Left lung (tissue), 10 donors: ENCODE data around the gene TEAD1. TPM values are rescaled to one million over a fixed set of nuclear protein-coding genes. Genes with fewer than 3 reads are reported as not detected.

Source experiments
- ATAC-seq: fragments of 200-7000 bp; cut with Tn5 transposase; one replicate; pipeline ENCODE4 v1.9.1; 2020; ENCODE audit warnings: moderate library complexity
- DNase-seq, 4 donors: peaks; one replicate each; pipeline ENCODE4 v3.0.0-alpha.2; 2013 to 2020
- H3K27ac ChIP-seq, 2 donors: fragments of 200-600 bp; sonication (generic) in 1 of 2; one replicate each; pipeline versions ENCODE4 v1.5.0 to v1.8.0; 2020 to 2021
- H3K27me3 ChIP-seq, 2 donors: fragments of 200-600 bp; sonication (generic) in 1 of 2; one replicate each; pipeline versions ENCODE4 v1.5.0 to v1.8.0; 2020 to 2021
- H3K36me3 ChIP-seq, 2 donors: fragments of 200-600 bp; sonication (generic) in 1 of 2; one replicate each; pipeline versions ENCODE4 v1.5.0 to v1.8.0; 2020 to 2021
- H3K4me1 ChIP-seq, 2 donors: fragments of 200-600 bp; one replicate each; pipeline ENCODE4 v1.8.0; 2021
- H3K4me3 ChIP-seq, 2 donors: fragments of 200-600 bp; sonication (generic) in 1 of 2; one replicate each; pipeline versions ENCODE4 v1.5.0 to v1.8.0; 2020 to 2021; ENCODE audit warnings: mild to moderate bottlenecking in 1 of 2
- H3K9me3 ChIP-seq, 2 donors: fragments of 200-600 bp; sonication (generic) in 1 of 2; one replicate each; pipeline versions ENCODE4 v1.5.0 to v1.8.0; 2020 to 2021
- intact Hi-C, 2 donors: fragments of 100-400 bp; cut with DNase I; formaldehyde crosslinking; loops; one replicate each; pipeline versions ENCODE4 v1.11.2 to v1.14.2; 2022
- polyA plus RNA-seq, 6 donors: library from polyadenylated mRNA; unstranded; fragments of 120-200 nt; gene quantifications; one replicate each; pipeline ENCODE4 v1.2.1, GENCODE V29; 2013; ENCODE audit not compliant: insufficient read length in 6 of 6
- total RNA-seq, 2 donors: library from RNA; stranded (reverse); fragmentation: NEBNext Ultra II Directional; extraction: Animal tissue kit (Norgen Biotek cat#: 25700); gene quantifications; one replicate each; pipeline ENCODE4 v1.2.1, GENCODE V29; 2021
- TF ChIP-seq, protein P1 (sequence below), 2 donors: fragments of 200-600 bp; sonication (generic) in 1 of 2; IDR thresholded peaks; one replicate each; pipeline versions ENCODE4 v1.5.0 to v1.8.0; 2021; ENCODE audit warnings: antibody characterized with exemption in 2 of 2
- donor health status: DM: no; HTN: yes; CAD: no.
- donor health status: DM: no; HTN: no; CAD: no.

The TEAD1 gene
- total and polyA plus RNA-seq, 8 donors = 58.1 to 106 (median 86.9) TPM

DNA sequence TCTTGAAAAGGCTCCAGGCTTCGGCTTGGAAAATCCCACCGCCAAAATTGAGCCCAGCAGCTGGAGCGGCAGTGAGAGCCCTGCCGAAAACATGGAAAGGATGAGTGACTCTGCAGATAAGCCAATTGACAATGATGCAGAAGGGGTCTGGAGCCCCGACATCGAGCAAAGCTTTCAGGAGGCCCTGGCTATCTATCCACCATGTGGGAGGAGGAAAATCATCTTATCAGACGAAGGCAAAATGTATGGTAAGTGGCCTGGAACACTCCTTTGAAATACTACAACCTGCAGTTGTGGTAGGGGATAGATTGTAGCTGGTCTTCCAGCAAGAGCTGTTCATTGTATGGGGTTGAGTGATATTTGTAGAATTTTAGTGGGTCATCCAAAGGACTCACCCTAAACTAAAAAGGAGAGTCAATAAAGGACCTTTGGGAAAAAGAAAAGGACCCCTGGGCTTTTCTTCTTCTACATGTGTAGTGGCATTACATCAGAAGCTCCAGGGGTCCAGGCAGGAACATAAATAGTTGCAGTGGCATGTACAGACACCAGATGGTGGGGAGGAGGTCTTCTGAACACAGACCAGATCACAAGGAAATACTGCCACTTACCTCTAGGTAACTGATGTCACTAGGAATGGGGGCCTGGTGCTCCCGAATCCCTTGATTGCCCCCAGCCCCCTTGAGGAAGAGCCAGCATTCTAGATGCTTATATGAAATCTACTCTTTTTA, 90.1 kb downstream of the TEAD1 start:
- Histone ChIP-seq H3K36me3 (no peaks in the 10 kb centered on the region), H3K4me3 (no peak overlapping the region), H3K9me3 (no peaks in the 10 kb centered on the region), H3K4me1 (no peaks in the 10 kb centered on the region), H3K27ac (no peak overlapping the region), H3K27me3 (no peaks in the 10 kb centered on the region)
- ATAC-seq (no peak), DNase-seq (no peak)
- TF ChIP-seq, protein P1, sequence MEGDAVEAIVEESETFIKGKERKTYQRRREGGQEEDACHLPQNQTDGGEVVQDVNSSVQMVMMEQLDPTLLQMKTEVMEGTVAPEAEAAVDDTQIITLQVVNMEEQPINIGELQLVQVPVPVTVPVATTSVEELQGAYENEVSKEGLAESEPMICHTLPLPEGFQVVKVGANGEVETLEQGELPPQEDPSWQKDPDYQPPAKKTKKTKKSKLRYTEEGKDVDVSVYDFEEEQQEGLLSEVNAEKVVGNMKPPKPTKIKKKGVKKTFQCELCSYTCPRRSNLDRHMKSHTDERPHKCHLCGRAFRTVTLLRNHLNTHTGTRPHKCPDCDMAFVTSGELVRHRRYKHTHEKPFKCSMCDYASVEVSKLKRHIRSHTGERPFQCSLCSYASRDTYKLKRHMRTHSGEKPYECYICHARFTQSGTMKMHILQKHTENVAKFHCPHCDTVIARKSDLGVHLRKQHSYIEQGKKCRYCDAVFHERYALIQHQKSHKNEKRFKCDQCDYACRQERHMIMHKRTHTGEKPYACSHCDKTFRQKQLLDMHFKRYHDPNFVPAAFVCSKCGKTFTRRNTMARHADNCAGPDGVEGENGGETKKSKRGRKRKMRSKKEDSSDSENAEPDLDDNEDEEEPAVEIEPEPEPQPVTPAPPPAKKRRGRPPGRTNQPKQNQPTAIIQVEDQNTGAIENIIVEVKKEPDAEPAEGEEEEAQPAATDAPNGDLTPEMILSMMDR (IDR thresholded peaks at IDR 0.05) = no peak
- intact Hi-C loops = no loop called here

- DNase-seq = peak in 2 of 4 donors; percentile 73 to 87
- Histone ChIP-seq H3K4me1 (peaks cover 0 to 4% of the 10 kb centered on the region in 2 donors), H3K9me3 (no peaks in the 10 kb centered on the region), H3K27ac (no peak overlapping the region), H3K27me3 (no peaks in the 10 kb centered on the region), H3K36me3 (no peaks in the 10 kb centered on the region), H3K4me3 (no peak overlapping the region)
- TF ChIP-seq, protein P1 (IDR thresholded peaks at IDR 0.05) = no peak
- intact Hi-C loops = no loop called here
- ATAC-seq = no peak
These were observed 91.2 kb downstream of the TEAD1 start for GRCh38 chr11:12765428-12765827.

DNA sequence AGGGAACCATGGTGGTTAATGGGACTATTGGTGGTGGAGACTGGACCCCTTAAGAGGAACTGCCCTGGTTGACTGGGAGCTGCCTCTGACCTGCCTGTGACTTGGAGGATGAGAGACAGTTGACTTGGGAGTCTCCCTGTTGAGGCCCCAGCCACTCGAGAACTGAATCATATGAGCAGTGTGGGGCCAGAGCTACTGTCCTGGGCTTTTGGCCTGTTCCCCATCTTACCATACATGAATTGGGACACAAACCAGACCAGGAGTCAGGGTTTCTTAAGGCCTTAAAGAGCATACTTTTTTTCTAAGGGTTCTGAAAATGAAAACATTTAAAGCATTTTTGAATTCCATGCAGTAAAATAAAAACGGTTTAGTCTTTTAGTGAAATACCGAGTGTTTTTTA, 92.8 kb downstream of the TEAD1 start:
- TF ChIP-seq, protein P1 (IDR thresholded peaks at IDR 0.05) = no peak

DNA sequence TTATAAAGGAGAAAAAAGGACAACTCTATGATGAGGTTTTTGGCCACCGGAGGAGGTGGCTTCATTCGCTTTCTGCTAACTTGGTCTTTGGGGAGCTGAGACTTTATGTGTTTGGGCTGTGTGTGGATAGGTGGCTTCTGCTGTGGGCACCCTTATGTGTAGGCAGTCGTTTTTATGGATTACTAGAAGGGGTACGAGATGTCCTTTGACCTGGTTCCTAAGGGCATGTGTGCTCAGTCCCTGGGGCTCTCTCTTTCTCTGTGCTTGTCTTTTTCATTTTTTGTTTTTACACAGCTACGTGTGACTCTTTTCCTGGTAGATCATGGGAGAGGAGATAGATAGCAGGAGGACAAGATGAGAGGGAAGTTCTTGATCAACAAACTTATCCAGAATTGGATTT, 93.4 kb downstream of the TEAD1 start:
- Histone ChIP-seq H3K36me3 (no peaks in the 10 kb centered on the region), H3K4me3 (no peak overlapping the region), H3K4me1 (peaks cover 0 to 4% of the 10 kb centered on the region in 2 donors), H3K27ac (no peak overlapping the region), H3K9me3 (no peaks in the 10 kb centered on the region), H3K27me3 (no peaks in the 10 kb centered on the region)
- TF ChIP-seq, protein P1 (IDR thresholded peaks at IDR 0.05) = no peak
- intact Hi-C loops = no loop called here
- ATAC-seq (no peak), DNase-seq (no peak)

More for the DNA sequence above, 92.8 kb downstream of the TEAD1 start:
- H3K27ac ChIP-seq = no peak overlapping the region
- peaks cover 0 to 4% of the 10 kb centered on the region in 2 donors for H3K4me1 ChIP-seq
- no peaks in the 10 kb centered on the region for H3K9me3 ChIP-seq
- H3K27me3 ChIP-seq = no peaks in the 10 kb centered on the region
- intact Hi-C loops = no loop called here
- H3K36me3 ChIP-seq = no peaks in the 10 kb centered on the region
- no peak for DNase-seq
- no peak overlapping the region for H3K4me3 ChIP-seq
- ATAC-seq = no peak

GRCh38 chr11:12768726-12769673, 94.8 kb downstream of the TEAD1 start:
- Histone ChIP-seq H3K4me3 (no peak overlapping the region), H3K27ac (no peak overlapping the region), H3K27me3 (no peaks in the 10 kb centered on the region), H3K4me1 (peaks cover 0 to 4% of the 10 kb centered on the region in 2 donors), H3K36me3 (no peaks in the 10 kb centered on the region), H3K9me3 (no peaks in the 10 kb centered on the region)
- DNase-seq = no peak
- intact Hi-C loops = no loop called here
- ATAC-seq = peak; percentile 16
- TF ChIP-seq, protein P1 (IDR thresholded peaks at IDR 0.05) = no peak
